Sigmoid colon (tissue), 7 donors: ENCODE data around the gene DYNC1LI1. TPM values are rescaled to one million over a fixed set of nuclear protein-coding genes. Genes with fewer than 3 reads are reported as not detected.

Source experiments
- DNase-seq: peaks from one replicate; pipeline ENCODE4 v3.0.0-alpha.2; 2019
- H3K27ac ChIP-seq, 4 donors: fragments of 200-600 bp; sonication (generic); one replicate each; pipeline ENCODE4 v1.5.1; 2016 to 2019; ENCODE audit warnings: mild to moderate bottlenecking in 1 of 4
- H3K27me3 ChIP-seq, 3 donors: fragments of 200-600 bp; sonication (generic); one replicate each; pipeline ENCODE4 v1.5.1; 2019; ENCODE audit warnings: mild to moderate bottlenecking in 1 of 3
- H3K36me3 ChIP-seq, 4 donors: fragments of 200-600 bp; sonication (generic); one replicate each; pipeline ENCODE4 v1.5.1; 2016 to 2019
- H3K4me1 ChIP-seq, 4 donors: fragments of 200-600 bp; sonication (generic); one replicate each; pipeline ENCODE4 v1.5.1; 2017 to 2019
- H3K4me3 ChIP-seq, 4 donors: fragments of 200-600 bp; sonication (generic); one replicate each; pipeline ENCODE4 v1.5.1; 2017 to 2019; ENCODE audit warnings: mild to moderate bottlenecking in 2 of 4, moderate library complexity in 1 of 4
- H3K9me3 ChIP-seq, 4 donors: fragments of 200-600 bp in 3 of 4; sonication (generic) in 3 of 4; one replicate each; pipeline versions ENCODE4 v1.5.1 to v1.6.1; 2013 to 2019
- CTCF ChIP-seq, 4 experiments: fragments of 450-650 bp in 3 of 4; fragments of 200-600 bp in 1 of 4; IDR thresholded peaks; one replicate each; pipeline ENCODE4 v1.5.1; 2016 to 2019; ENCODE audit warnings: antibody characterized with exemption in 4 of 4, mild to moderate bottlenecking in 3 of 4, moderate library complexity in 2 of 4
- EP300 ChIP-seq, 4 donors: sonication (generic); formaldehyde crosslinking; IDR thresholded peaks; one replicate each; pipeline ENCODE4 v1.6.1; 2017; ENCODE audit warnings: antibody characterized with exemption in 4 of 4
- POLR2A ChIP-seq, 2 donors: fragments of 450-650 bp; IDR thresholded peaks; one replicate each; pipeline ENCODE4 v1.6.1; 2016; ENCODE audit warnings: antibody characterized with exemption in 2 of 2, mild to moderate bottlenecking in 2 of 2, moderate library complexity in 2 of 2
- POLR2AphosphoS5 ChIP-seq, 4 donors: sonication (generic); formaldehyde crosslinking; IDR thresholded peaks; one replicate each; pipeline ENCODE4 v1.6.1; 2017; ENCODE audit warnings: antibody characterized with exemption in 4 of 4
- WGBS, 2 donors: extraction: QIAGEN DNeasy Blood & Tissue Kit; methylation state at CpG; one replicate each; pipeline ENCODE4 v1.1.7; 2013; 5-methylcytosine and 5-hydroxymethylcytosine counted together
- intact Hi-C: fragments of 100-400 bp; cut with DNase I; formaldehyde crosslinking; loops from one replicate; pipeline ENCODE4 v1.15.1; 2023
- polyA plus RNA-seq, 3 donors: library from polyadenylated mRNA; stranded (reverse); fragments of 200-250 nt; gene quantifications; one replicate each; pipeline ENCODE4 v1.2.3, GENCODE V29; 2013
- total RNA-seq, 4 donors: library from RNA; depleted of rRNA; stranded (reverse); fragments of >200 nt; gene quantifications; one replicate each; pipeline ENCODE4 v1.1.0, GENCODE V29; 2016
- donor health status: healthy with polysubstance abuse.
- donor health status: Bipolar disorder and iron deficiency.
- donor health status: healthy.

DYNC1LI1 gene
- total and polyA plus RNA-seq, 7 donors, result 15.9 to 36.0 (median 18.5) TPM

- no peaks in the 10 kb centered on the region for H3K36me3 ChIP-seq
- TF ChIP-seq POLR2AphosphoS5 (IDR thresholded peaks at IDR 0.05), result no peak
- no peak for TF ChIP-seq POLR2A (IDR thresholded peaks at IDR 0.05)
- no peak for TF ChIP-seq EP300 (IDR thresholded peaks at IDR 0.05)
- TF ChIP-seq CTCF (IDR thresholded peaks at IDR 0.05), result no peak
- 91 to 93% methylated on average over 2 of the region's 2 CpGs for WGBS, 2 donors
- no peak overlapping the region for H3K4me3 ChIP-seq
- DNase-seq, result no peak
- H3K27ac ChIP-seq, result no peak overlapping the region
- H3K4me1 ChIP-seq, result no peaks in the 10 kb centered on the region
- H3K9me3 ChIP-seq, result no peaks in the 10 kb centered on the region
- H3K27me3 ChIP-seq, result no peaks in the 10 kb centered on the region
- intact Hi-C loops, result loop anchor here (5.0 kb wide), 1 partner anchor 156 kb away; no protein-coding TSS in a partner anchor
Observed at GRCh38 chr3:32511005-32511404, 59.7 kb downstream of the DYNC1LI1 start.

- DNase-seq, result peak; percentile 76
- 31 to 35% methylated on average over 3 of the region's 3 CpGs for WGBS, 2 donors
- TF ChIP-seq CTCF (IDR thresholded peaks at IDR 0.05), result peak; percentile 54 to 69 (median 62)
- TF ChIP-seq POLR2AphosphoS5 (IDR thresholded peaks at IDR 0.05), result no peak
- no peaks in the 10 kb centered on the region for H3K9me3 ChIP-seq
- H3K27ac ChIP-seq, result no peak overlapping the region
- no peaks in the 10 kb centered on the region for H3K4me1 ChIP-seq
- H3K27me3 ChIP-seq, result no peaks in the 10 kb centered on the region
- intact Hi-C loops, result loop anchor here (5.0 kb wide), 1 partner anchor 157 kb away; no protein-coding TSS in a partner anchor
- no peak overlapping the region for H3K4me3 ChIP-seq
- H3K36me3 ChIP-seq, result no peaks in the 10 kb centered on the region
Observed at GRCh38 chr3:32510075-32510724, 60.5 kb downstream of the DYNC1LI1 start.

- Histone ChIP-seq H3K27me3 (no peaks in the 10 kb centered on the region), H3K4me3 (no peak overlapping the region), H3K36me3 (no peaks in the 10 kb centered on the region), H3K4me1 (no peaks in the 10 kb centered on the region), H3K9me3 (no peaks in the 10 kb centered on the region), H3K27ac (no peak overlapping the region)
- intact Hi-C loops, result no loop called here
- no peak for DNase-seq
- WGBS, 2 donors, result 14 to 49% methylated on average over 7 of the region's 7 CpGs
- TF ChIP-seq POLR2AphosphoS5 (IDR thresholded peaks at IDR 0.05), result no peak
- TF ChIP-seq CTCF (IDR thresholded peaks at IDR 0.05), result no peak
- TF ChIP-seq POLR2A (IDR thresholded peaks at IDR 0.05), result no peak
- TF ChIP-seq EP300 (IDR thresholded peaks at IDR 0.05), result no peak
Observed at GRCh38 chr3:32508711-32509110, 61.9 kb downstream of the DYNC1LI1 start.

GRCh38 chr3:32506466-32506865 is 64.2 kb downstream of the DYNC1LI1 start:
- H3K36me3 ChIP-seq, result no peaks in the 10 kb centered on the region
- no peak for DNase-seq
- no peak overlapping the region for H3K4me3 ChIP-seq
- TF ChIP-seq POLR2AphosphoS5 (IDR thresholded peaks at IDR 0.05), result no peak
- TF ChIP-seq POLR2A (IDR thresholded peaks at IDR 0.05), result no peak
- no peak for TF ChIP-seq EP300 (IDR thresholded peaks at IDR 0.05)
- no peak for TF ChIP-seq CTCF (IDR thresholded peaks at IDR 0.05)
- 87 to 89% methylated on average over 4 of the region's 4 CpGs for WGBS, 2 donors
- intact Hi-C loops, result no loop called here
- no peaks in the 10 kb centered on the region for H3K27me3 ChIP-seq
- no peaks in the 10 kb centered on the region for H3K9me3 ChIP-seq
- peaks cover 0 to 4% (median 2%) of the 10 kb centered on the region in 4 donors for H3K4me1 ChIP-seq
- no peak overlapping the region for H3K27ac ChIP-seq

GRCh38 chr3:32502946-32503286 is 67.7 kb downstream of the DYNC1LI1 start:
- Histone ChIP-seq H3K36me3 (no peaks in the 10 kb centered on the region), H3K27me3 (no peaks in the 10 kb centered on the region), H3K27ac (peak overlapping the region; percentile 96 to 99 (median 97)), H3K9me3 (no peaks in the 10 kb centered on the region), H3K4me3 (peak overlapping the region; percentile 67 to 98 (median 95)), H3K4me1 (peaks cover 0 to 22% (median 18%) of the 10 kb centered on the region in 4 donors)
- intact Hi-C loops, result loop anchor here (2.0 to 5.0 kb wide), 2 partner anchors 68 to 184 kb away; partner anchors contain the start of genes CNOT10 and DYNC1LI1
- no peak for DNase-seq
- WGBS, 2 donors, result 0 to 2% methylated on average over 6 of the region's 6 CpGs
- no peak for TF ChIP-seq POLR2A (IDR thresholded peaks at IDR 0.05)
- TF ChIP-seq POLR2AphosphoS5 (IDR thresholded peaks at IDR 0.05), result no peak
- TF ChIP-seq CTCF (IDR thresholded peaks at IDR 0.05), result no peak
- TF ChIP-seq EP300 (IDR thresholded peaks at IDR 0.05), result no peak
